Femur (tissue), 1 donor: ENCODE data around the gene DDX1.
"Not testable (repeated sequence)": the region's sequence is repeated elsewhere in the genome, so short reads cannot be mapped to it uniquely, and the experiment has no call there.

Experiments used
- DNase-seq: peaks from one replicate; pipeline ENCODE4 v3.0.0-alpha.2; 2017

Gene DDX1

GRCh38 chr2:15591692-15592463 is at the start of gene DDX1:
DDX1 (plus strand) TSS chr2:15591868; CDS start chr2:15591934, 66 bp downstream.
- DNase-seq = peak; percentile 92

- DNase-seq = not testable (repeated sequence)
These were observed 49.4 kb upstream of the DDX1 start for GRCh38 chr2:15542269-15542668.

GRCh38 chr2:15543053-15543452 is 48.6 kb upstream of the DDX1 start:
- no peak for DNase-seq

GRCh38 chr2:15543541-15543940 is 48.1 kb upstream of the DDX1 start:
- DNase-seq = no peak

- DNase-seq = no peak
These were observed 47.4 kb upstream of the DDX1 start for GRCh38 chr2:15544227-15544626.

- no peak for DNase-seq
These were observed 45.2 kb upstream of the DDX1 start for GRCh38 chr2:15546297-15547098.

GRCh38 chr2:15547115-15547876 is 44.4 kb upstream of the DDX1 start:
- no peak for DNase-seq

- no peak for DNase-seq
These were observed 42.7 kb upstream of the DDX1 start for GRCh38 chr2:15548974-15549373.

- DNase-seq = no peak
These were observed 38.1 kb upstream of the DDX1 start for GRCh38 chr2:15553519-15553918.

- DNase-seq = no peak
These were observed 37.7 kb upstream of the DDX1 start for GRCh38 chr2:15553951-15554350.

- no peak for DNase-seq
These were observed 37.0 kb upstream of the DDX1 start for GRCh38 chr2:15554525-15555218.

GRCh38 chr2:15555760-15556193 is 35.9 kb upstream of the DDX1 start:
- no peak for DNase-seq

- no peak for DNase-seq
These were observed 35.2 kb upstream of the DDX1 start for GRCh38 chr2:15556311-15556930.

GRCh38 chr2:15557887-15558311 is 33.8 kb upstream of the DDX1 start:
- no peak for DNase-seq

GRCh38 chr2:15559379-15560139 is 32.1 kb upstream of the DDX1 start:
- no peak for DNase-seq

GRCh38 chr2:15560140-15560987 is 31.3 kb upstream of the DDX1 start:
- DNase-seq = peak; percentile 48

- DNase-seq = peak; percentile 94
These were observed 30.6 kb upstream of the DDX1 start, which contains the start of gene NBAS for GRCh38 chr2:15560988-15561573. NBAS (minus strand) TSS chr2:15561334; CDS start chr2:15561304, 30 bp downstream.

GRCh38 chr2:15561574-15562344 is 29.9 kb upstream of the DDX1 start:
- peak; percentile 36 for DNase-seq
